ENCODE data around the gene MKNK2.
"Not testable (repeated sequence)": the region's sequence is repeated elsewhere in the genome, so short reads cannot be mapped to it uniquely, and the experiment has no call there.

The MKNK2 gene

GRCh38 chr19:1989513-1990229, 61.4 kb downstream of the MKNK2 start:
- no peak overlapping the region for H3K27ac Mint-ChIP-seq
- no peak overlapping the region for H3K4me3 Mint-ChIP-seq

DNA sequence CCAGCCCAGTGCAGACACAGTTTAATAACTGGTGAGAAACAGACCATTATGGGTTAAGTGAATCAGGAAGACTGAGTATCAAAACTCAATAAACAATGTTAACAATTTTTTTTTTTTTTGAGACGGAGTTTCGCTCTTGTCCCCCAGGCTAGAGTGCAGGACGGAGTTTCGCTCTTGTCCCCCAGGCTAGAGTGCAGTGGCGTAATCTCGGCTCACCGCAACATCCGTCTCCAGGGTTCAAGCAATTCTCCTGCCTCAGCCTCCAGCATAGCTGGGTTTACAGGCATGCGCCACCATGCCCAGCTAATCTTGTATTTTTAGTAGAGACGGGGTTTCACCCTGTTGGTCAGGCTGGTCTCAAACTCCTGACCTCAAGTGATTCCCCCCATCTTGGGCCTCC, 62.6 kb downstream of the MKNK2 start:
- peaks cover 74% of the 10 kb centered on the region for H3K36me3 Mint-ChIP-seq
- not testable (repeated sequence) for ATAC-seq; H3K9me3 Mint-ChIP-seq; H3K4me1 Mint-ChIP-seq; DNase-seq (ENCODE audit: low spot score in 2 of 2); H3K4me3 Mint-ChIP-seq; H3K27ac Mint-ChIP-seq

More at GRCh38 chr19:1989513-1990229, 61.4 kb downstream of the MKNK2 start:
- no peak for ATAC-seq
- Mint-ChIP-seq H3K9me3 (no peaks in the 10 kb centered on the region), H3K36me3 (peaks cover 74% of the 10 kb centered on the region), H3K4me1 (no peaks in the 10 kb centered on the region)
- no peak for DNase-seq (ENCODE audit: low spot score in 2 of 2)

Measured in stimulated activated effector memory CD8-positive, alpha-beta T cell treated with anti-CD3 and anti-CD28 coated beads, Interleukin-12 subunit alpha, Interleukin-12 subunit beta, amount 100 ng/mL, for 72 hours (primary cell).